HepG2 (cell line): ENCODE data around the gene IFI35. TPM values are rescaled to one million over a fixed set of nuclear protein-coding genes. Genes with fewer than 3 reads are reported as not detected.

Experiments used
- FOSL1 ChIP-seq: sonication (generic); formaldehyde crosslinking; IDR thresholded peaks from 2 replicates; pipeline ENCODE4 v1.9.0; 2021; ENCODE audit warnings: missing genetic modification reagents, borderline replicate concordance
- PAF1 ChIP-seq: IDR thresholded peaks from 2 replicates; pipeline ENCODE4 v1.6.1; 2016; ENCODE audit warnings: missing genetic modification reagents, missing compliant biosample characterization
- SMARCC2 ChIP-seq: fragments of 450-650 bp; IDR thresholded peaks from 2 replicates; pipeline ENCODE4 v1.6.1; 2017; ENCODE audit warnings: antibody characterized with exemption, mild to moderate bottlenecking
- TCF7L2 ChIP-seq: IDR thresholded peaks from 2 replicates; pipeline ENCODE4 v1.6.1; 2011; ENCODE audit warnings: mild to moderate bottlenecking, low read depth, low read length, moderate library complexity
- ZFP62 ChIP-seq: sonication (generic); formaldehyde crosslinking; IDR thresholded peaks from 2 replicates; pipeline ENCODE4 v1.4.0; 2020; ENCODE audit warnings: missing genetic modification reagents
- ZNF317 ChIP-seq: sonication (generic); formaldehyde crosslinking; IDR thresholded peaks from 2 replicates; pipeline ENCODE4 v1.5.0; 2020; ENCODE audit warnings: mild to moderate bottlenecking, missing genetic modification reagents
- ZNF550 ChIP-seq: sonication (generic); formaldehyde crosslinking; IDR thresholded peaks from 2 replicates; pipeline ENCODE4 v1.4.0; 2020; ENCODE audit warnings: mild to moderate bottlenecking, missing genetic modification reagents, borderline replicate concordance
- polyA plus RNA-seq, 8 experiments: library from polyadenylated mRNA; depleted of rRNA in 3 of 8; stranded (reverse) in 7 of 8; unstranded in 1 of 8; fragments of >200 nt; fragmentation: Illumina TruSeq in 4 of 8; extraction: Trizol in 4 of 8; gene quantifications; 2 replicates each; pipeline versions ENCODE4 v1.2.1 to v1.2.3, GENCODE V29; 2011 to 2016; ENCODE audit warnings: low read depth in 4 of 8, missing spikeins in 1 of 8, mixed read lengths in 1 of 8; ENCODE audit not compliant: insufficient read depth in 1 of 8
- total RNA-seq, 5 experiments: library from RNA; depleted of rRNA; stranded (reverse); fragments of >200 nt; fragmentation: Illumina TruSeq; extraction: Trizol; gene quantifications; 2 replicates each; pipeline ENCODE4 v1.2.3, GENCODE V29; 2016; ENCODE audit warnings: low read depth in 1 of 5
- TF ChIP-seq, protein P1 (sequence below): sonication (generic); formaldehyde crosslinking; IDR thresholded peaks from 2 replicates; pipeline ENCODE4 v1.5.1; 2020; ENCODE audit warnings: mild to moderate bottlenecking, missing genetic modification reagents, borderline replicate concordance
- TF ChIP-seq, protein P2 (sequence below): sonication (generic); formaldehyde crosslinking; IDR thresholded peaks from 2 replicates; pipeline ENCODE4 v1.9.0; 2021; ENCODE audit warnings: missing genetic modification reagents, borderline replicate concordance
- TF ChIP-seq, protein P3 (sequence below): sonication (generic); formaldehyde crosslinking; IDR thresholded peaks from 2 replicates; pipeline ENCODE4 v1.8.1; 2022; ENCODE audit warnings: low read depth, mild to moderate bottlenecking, missing genetic modification reagents

The IFI35 gene
- total and polyA plus RNA-seq, 2 of the 13 experiments (the other 11 are each of a cell fraction or from before 2014, with no cell fraction given), result 28.9 to 38.1 TPM

DNA sequence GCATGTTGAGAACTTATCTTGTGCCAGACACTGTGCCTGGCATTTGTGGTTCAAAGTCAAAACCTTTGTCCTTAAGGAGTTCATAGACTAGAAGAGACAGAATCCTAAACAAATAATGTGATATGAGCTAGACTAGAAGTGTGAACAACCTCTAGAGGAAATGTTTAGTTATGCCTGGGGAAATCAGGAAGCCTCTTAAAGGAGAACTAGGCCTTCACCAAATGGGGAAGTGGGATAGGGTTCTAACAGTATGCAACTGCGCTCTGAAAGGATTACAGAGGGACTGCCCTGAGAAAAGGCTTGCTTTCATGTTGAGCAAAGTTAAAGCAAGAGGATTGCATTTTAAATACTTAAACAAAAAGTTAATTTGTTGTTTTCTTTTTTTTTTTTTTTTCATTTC lies 21.4 kb upstream of the IFI35 start (continued):
- TF ChIP-seq, protein P1, sequence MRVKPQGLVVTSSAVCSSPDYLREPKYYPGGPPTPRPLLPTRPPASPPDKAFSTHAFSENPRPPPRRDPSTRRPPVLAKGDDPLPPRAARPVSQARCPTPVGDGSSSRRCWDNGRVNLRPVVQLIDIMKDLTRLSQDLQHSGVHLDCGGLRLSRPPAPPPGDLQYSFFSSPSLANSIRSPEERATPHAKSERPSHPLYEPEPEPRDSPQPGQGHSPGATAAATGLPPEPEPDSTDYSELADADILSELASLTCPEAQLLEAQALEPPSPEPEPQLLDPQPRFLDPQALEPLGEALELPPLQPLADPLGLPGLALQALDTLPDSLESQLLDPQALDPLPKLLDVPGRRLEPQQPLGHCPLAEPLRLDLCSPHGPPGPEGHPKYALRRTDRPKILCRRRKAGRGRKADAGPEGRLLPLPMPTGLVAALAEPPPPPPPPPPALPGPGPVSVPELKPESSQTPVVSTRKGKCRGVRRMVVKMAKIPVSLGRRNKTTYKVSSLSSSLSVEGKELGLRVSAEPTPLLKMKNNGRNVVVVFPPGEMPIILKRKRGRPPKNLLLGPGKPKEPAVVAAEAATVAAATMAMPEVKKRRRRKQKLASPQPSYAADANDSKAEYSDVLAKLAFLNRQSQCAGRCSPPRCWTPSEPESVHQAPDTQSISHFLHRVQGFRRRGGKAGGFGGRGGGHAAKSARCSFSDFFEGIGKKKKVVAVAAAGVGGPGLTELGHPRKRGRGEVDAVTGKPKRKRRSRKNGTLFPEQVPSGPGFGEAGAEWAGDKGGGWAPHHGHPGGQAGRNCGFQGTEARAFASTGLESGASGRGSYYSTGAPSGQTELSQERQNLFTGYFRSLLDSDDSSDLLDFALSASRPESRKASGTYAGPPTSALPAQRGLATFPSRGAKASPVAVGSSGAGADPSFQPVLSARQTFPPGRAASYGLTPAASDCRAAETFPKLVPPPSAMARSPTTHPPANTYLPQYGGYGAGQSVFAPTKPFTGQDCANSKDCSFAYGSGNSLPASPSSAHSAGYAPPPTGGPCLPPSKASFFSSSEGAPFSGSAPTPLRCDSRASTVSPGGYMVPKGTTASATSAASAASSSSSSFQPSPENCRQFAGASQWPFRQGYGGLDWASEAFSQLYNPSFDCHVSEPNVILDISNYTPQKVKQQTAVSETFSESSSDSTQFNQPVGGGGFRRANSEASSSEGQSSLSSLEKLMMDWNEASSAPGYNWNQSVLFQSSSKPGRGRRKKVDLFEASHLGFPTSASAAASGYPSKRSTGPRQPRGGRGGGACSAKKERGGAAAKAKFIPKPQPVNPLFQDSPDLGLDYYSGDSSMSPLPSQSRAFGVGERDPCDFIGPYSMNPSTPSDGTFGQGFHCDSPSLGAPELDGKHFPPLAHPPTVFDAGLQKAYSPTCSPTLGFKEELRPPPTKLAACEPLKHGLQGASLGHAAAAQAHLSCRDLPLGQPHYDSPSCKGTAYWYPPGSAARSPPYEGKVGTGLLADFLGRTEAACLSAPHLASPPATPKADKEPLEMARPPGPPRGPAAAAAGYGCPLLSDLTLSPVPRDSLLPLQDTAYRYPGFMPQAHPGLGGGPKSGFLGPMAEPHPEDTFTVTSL, result no peak
- TF ChIP-seq, protein P2, sequence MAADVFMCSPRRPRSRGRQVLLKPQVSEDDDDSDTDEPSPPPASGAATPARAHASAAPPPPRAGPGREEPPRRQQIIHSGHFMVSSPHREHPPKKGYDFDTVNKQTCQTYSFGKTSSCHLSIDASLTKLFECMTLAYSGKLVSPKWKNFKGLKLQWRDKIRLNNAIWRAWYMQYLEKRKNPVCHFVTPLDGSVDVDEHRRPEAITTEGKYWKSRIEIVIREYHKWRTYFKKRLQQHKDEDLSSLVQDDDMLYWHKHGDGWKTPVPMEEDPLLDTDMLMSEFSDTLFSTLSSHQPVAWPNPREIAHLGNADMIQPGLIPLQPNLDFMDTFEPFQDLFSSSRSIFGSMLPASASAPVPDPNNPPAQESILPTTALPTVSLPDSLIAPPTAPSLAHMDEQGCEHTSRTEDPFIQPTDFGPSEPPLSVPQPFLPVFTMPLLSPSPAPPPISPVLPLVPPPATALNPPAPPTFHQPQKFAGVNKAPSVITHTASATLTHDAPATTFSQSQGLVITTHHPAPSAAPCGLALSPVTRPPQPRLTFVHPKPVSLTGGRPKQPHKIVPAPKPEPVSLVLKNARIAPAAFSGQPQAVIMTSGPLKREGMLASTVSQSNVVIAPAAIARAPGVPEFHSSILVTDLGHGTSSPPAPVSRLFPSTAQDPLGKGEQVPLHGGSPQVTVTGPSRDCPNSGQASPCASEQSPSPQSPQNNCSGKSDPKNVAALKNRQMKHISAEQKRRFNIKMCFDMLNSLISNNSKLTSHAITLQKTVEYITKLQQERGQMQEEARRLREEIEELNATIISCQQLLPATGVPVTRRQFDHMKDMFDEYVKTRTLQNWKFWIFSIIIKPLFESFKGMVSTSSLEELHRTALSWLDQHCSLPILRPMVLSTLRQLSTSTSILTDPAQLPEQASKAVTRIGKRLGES (CRISPR knock-in tag), result no peak
- TF ChIP-seq PAF1 (CRISPR knock-in tag), result no peak
- no peak for TF ChIP-seq ZFP62 (CRISPR knock-in tag)
- TF ChIP-seq, protein P3, sequence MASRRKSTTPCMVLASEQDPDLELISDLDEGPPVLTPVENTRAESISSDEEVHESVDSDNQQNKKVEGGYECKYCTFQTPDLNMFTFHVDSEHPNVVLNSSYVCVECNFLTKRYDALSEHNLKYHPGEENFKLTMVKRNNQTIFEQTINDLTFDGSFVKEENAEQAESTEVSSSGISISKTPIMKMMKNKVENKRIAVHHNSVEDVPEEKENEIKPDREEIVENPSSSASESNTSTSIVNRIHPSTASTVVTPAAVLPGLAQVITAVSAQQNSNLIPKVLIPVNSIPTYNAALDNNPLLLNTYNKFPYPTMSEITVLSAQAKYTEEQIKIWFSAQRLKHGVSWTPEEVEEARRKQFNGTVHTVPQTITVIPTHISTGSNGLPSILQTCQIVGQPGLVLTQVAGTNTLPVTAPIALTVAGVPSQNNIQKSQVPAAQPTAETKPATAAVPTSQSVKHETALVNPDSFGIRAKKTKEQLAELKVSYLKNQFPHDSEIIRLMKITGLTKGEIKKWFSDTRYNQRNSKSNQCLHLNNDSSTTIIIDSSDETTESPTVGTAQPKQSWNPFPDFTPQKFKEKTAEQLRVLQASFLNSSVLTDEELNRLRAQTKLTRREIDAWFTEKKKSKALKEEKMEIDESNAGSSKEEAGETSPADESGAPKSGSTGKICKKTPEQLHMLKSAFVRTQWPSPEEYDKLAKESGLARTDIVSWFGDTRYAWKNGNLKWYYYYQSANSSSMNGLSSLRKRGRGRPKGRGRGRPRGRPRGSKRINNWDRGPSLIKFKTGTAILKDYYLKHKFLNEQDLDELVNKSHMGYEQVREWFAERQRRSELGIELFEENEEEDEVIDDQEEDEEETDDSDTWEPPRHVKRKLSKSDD (CRISPR knock-in tag), result no peak
- TF ChIP-seq ZNF550 (CRISPR knock-in tag), result no peak
- TF ChIP-seq ZNF317 (CRISPR knock-in tag), result no peak
- no peak for TF ChIP-seq TCF7L2
- TF ChIP-seq SMARCC2, result no peak
- no peak for TF ChIP-seq FOSL1 (CRISPR knock-in tag)
